GM10266 (cell line): ENCODE results near the gene SRA1.

Experiments used
- DNase-seq: peaks from one replicate; pipeline ENCODE4 v3.0.0; 2012; ENCODE audit errors: extremely low spot score
- TF ChIP-seq, protein P1 (sequence below): IDR thresholded peaks from 2 replicates; pipeline ENCODE4 v1.5.1; 2012; ENCODE audit warnings: mild to moderate bottlenecking, low read depth; ENCODE audit not compliant: control insufficient read depth, insufficient read depth; ENCODE audit errors: missing control alignments

SRA1 gene

DNA sequence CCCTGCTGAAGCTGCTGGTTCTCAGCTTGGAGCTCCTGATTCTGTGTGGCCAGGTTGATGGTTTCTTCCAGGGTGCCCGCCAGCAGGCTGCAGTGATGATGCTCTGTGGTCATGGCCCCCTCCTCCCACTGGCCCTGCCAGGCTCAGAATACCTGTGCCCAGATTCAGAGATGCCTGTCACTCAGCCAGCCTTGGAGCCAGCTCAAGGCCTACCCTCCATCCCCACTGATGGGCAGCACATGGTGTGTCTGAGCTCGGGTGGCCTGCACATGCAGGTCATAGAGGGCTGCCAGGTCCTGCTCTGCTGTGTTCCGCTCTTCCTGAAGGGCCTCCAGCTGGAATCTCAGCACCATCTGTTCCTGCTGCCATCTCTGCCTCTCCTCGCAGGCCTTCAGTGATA lies 12.8 kb upstream of the SRA1 start:
- TF ChIP-seq, protein P1, sequence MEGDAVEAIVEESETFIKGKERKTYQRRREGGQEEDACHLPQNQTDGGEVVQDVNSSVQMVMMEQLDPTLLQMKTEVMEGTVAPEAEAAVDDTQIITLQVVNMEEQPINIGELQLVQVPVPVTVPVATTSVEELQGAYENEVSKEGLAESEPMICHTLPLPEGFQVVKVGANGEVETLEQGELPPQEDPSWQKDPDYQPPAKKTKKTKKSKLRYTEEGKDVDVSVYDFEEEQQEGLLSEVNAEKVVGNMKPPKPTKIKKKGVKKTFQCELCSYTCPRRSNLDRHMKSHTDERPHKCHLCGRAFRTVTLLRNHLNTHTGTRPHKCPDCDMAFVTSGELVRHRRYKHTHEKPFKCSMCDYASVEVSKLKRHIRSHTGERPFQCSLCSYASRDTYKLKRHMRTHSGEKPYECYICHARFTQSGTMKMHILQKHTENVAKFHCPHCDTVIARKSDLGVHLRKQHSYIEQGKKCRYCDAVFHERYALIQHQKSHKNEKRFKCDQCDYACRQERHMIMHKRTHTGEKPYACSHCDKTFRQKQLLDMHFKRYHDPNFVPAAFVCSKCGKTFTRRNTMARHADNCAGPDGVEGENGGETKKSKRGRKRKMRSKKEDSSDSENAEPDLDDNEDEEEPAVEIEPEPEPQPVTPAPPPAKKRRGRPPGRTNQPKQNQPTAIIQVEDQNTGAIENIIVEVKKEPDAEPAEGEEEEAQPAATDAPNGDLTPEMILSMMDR: no peak
- no peak for DNase-seq

DNA sequence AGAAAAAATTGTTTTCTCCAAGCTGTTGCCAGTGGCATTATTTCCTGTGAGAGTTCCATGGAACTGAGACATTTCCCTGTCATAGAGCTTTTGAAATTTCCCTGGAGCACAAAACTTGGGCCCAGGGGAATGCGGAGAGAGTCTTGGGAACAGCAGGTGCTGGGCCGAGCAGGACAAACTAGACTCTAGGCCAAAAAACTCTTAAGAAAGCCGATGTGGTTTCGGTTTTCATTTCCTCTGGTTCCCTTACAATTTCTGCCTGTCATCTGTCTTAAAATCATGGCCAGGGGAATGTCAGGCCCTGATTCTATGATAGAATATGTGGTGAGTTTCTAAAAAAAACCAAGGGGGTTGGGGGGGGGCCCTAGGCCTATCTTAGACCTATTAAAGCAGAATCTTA lies 11.9 kb upstream of the SRA1 start:
- TF ChIP-seq, protein P1: no peak
- DNase-seq: peak; percentile 54

DNA sequence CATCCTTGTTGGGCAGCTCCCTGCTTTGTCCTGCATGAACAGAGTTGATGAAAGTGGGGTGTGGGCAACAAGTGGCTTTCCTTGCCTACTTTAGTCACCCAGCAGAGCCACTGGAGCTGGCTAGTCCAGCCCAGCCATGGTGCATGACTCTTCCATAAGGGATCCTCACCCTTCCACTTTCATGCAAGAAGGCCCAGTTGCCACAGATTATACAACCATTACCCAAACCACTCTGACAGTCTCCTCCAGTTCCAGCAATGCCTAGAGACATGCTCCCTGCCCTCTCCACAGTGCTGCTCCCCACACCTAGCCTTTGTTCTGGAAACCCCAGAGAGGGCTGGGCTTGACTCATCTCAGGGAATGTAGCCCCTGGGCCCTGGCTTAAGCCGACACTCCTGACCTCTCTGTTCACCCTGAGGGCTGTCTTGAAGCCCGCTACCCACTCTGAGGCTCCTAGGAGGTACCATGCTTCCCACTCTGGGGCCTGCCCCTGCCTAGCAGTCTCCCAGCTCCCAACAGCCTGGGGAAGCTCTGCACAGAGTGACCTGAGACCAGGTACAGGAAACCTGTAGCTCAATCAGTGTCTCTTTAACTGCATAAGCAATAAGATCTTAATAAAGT lies 11.3 kb upstream of the SRA1 start:
- no peak for DNase-seq

DNA sequence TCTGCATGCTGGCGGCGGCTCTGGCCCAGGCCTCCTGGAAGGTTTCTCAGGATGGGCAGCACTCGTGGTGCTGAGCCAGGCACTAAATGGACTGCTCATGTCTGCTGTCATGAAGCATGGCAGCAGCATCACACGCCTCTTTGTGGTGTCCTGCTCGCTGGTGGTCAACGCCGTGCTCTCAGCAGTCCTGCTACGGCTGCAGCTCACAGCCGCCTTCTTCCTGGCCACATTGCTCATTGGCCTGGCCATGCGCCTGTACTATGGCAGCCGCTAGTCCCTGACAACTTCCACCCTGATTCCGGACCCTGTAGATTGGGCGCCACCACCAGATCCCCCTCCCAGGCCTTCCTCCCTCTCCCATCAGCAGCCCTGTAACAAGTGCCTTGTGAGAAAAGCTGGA lies 10.6 kb upstream of the SRA1 start:
- TF ChIP-seq, protein P1: no peak
- no peak for DNase-seq

More for the DNA sequence above, 11.3 kb upstream of the SRA1 start:
- TF ChIP-seq, protein P1: no peak

DNA sequence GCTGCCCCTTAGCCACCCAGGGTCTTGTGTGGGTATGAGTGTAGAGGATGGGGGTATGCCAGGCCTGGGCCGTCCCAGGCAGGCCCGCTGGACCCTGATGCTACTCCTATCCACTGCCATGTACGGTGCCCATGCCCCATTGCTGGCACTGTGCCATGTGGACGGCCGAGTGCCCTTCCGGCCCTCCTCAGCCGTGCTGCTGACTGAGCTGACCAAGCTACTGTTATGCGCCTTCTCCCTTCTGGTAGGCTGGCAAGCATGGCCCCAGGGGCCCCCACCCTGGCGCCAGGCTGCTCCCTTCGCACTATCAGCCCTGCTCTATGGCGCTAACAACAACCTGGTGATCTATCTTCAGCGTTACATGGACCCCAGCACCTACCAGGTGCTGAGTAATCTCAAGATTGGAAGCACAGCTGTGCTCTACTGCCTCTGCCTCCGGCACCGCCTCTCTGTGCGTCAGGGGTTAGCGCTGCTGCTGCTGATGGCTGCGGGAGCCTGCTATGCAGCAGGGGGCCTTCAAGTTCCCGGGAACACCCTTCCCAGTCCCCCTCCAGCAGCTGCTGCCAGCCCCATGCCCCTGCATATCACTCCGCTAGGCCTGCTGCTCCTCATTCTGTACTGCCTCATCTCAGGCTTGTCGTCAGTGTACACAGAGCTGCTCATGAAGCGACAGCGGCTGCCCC lies 10.0 kb upstream of the SRA1 start:
- TF ChIP-seq, protein P1: no peak
- no peak for DNase-seq

DNA sequence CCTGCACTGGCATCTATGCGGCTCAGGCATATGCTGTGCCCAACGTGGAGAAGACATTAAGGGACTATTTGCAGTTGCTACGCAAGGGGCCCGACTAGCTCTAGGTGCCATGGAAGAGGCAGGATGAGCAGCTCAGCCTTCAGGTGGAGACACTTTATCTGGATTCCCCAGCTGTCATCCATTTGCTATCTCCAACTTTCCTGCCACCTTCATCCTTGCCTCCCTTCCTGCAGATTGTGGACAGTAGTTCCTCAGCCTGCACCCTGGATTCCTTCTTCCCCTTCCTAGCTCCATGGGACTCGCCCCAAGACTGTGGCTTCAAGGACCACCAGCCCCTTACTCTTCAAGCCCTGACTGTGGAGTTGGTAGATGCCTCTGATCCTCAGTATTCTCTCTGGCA lies 9.4 kb upstream of the SRA1 start:
- TF ChIP-seq, protein P1: no peak
- no peak for DNase-seq

DNA sequence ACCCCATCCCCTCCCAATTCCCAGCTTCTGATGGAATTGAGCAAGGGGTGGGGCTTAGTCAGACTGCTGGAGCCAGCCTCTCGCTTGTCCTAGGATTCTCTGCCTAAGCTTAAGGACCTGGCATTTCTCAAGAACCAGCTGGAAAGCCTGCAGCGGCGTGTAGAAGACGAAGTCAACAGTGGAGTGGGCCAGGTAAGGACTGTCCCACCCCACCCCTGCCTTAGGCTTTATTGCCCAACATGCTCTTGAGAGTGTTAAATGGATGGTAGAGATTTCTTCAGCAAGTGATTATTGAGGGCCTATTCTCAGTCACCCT lies 8.5 kb upstream of the SRA1 start:
- TF ChIP-seq, protein P1: no peak
- no peak for DNase-seq
